ENCODE data around the gene SECISBP2L.

The SECISBP2L gene

GRCh38 chr15:49058559-49058958 is 12.3 kb upstream of the SECISBP2L start:
- no peak for DNase-seq (ENCODE audit: low spot score)

- DNase-seq (ENCODE audit: low spot score), result no peak
These were observed 9.4 kb upstream of the SECISBP2L start for GRCh38 chr15:49055630-49056029.

GRCh38 chr15:49052662-49053061 is 6.4 kb upstream of the SECISBP2L start:
- DNase-seq (ENCODE audit: low spot score), result no peak

GRCh38 chr15:49047456-49047855 is 1.2 kb upstream of the SECISBP2L start:
- DNase-seq (ENCODE audit: low spot score), result no peak

GRCh38 chr15:49045751-49046219 is 461 bp downstream of the SECISBP2L start:
- peak; percentile 56 for DNase-seq (ENCODE audit: low spot score)

GRCh38 chr15:49044766-49045606 is 1.3 kb downstream of the SECISBP2L start:
- DNase-seq (ENCODE audit: low spot score), result peak; percentile 56

- no peak for DNase-seq (ENCODE audit: low spot score)
These were observed 2.2 kb downstream of the SECISBP2L start for GRCh38 chr15:49044002-49044401.

- no peak for DNase-seq (ENCODE audit: low spot score)
These were observed 4.1 kb downstream of the SECISBP2L start for GRCh38 chr15:49042165-49042564.

- no peak for DNase-seq (ENCODE audit: low spot score)
These were observed 4.8 kb downstream of the SECISBP2L start for GRCh38 chr15:49041426-49041825.

- no peak for DNase-seq (ENCODE audit: low spot score)
These were observed 6.1 kb downstream of the SECISBP2L start for GRCh38 chr15:49040151-49040550.

- DNase-seq (ENCODE audit: low spot score), result no peak
These were observed 7.9 kb downstream of the SECISBP2L start for GRCh38 chr15:49038382-49038781.

GRCh38 chr15:49037546-49037940 is 8.7 kb downstream of the SECISBP2L start:
- DNase-seq (ENCODE audit: low spot score), result no peak

GRCh38 chr15:49036650-49037545 is 9.3 kb downstream of the SECISBP2L start:
- no peak for DNase-seq (ENCODE audit: low spot score)

GRCh38 chr15:49035825-49036224 is 10.4 kb downstream of the SECISBP2L start:
- DNase-seq (ENCODE audit: low spot score), result no peak

GRCh38 chr15:49032601-49033145 is 13.6 kb downstream of the SECISBP2L start:
- no peak for DNase-seq (ENCODE audit: low spot score)

GRCh38 chr15:49031804-49032203 is 14.4 kb downstream of the SECISBP2L start:
- no peak for DNase-seq (ENCODE audit: low spot score)

- no peak for DNase-seq (ENCODE audit: low spot score)
These were observed 19.5 kb downstream of the SECISBP2L start for GRCh38 chr15:49026700-49027099.

- no peak for DNase-seq (ENCODE audit: low spot score)
These were observed 21.4 kb downstream of the SECISBP2L start for GRCh38 chr15:49024840-49025239.

- DNase-seq (ENCODE audit: low spot score), result no peak
These were observed 22.9 kb downstream of the SECISBP2L start for GRCh38 chr15:49023354-49023753.

- no peak for DNase-seq (ENCODE audit: low spot score)
These were observed 30.4 kb downstream of the SECISBP2L start for GRCh38 chr15:49015896-49016295.

- no peak for DNase-seq (ENCODE audit: low spot score)
These were observed 46.9 kb downstream of the SECISBP2L start for GRCh38 chr15:48999314-48999713.

- no peak for DNase-seq (ENCODE audit: low spot score)
These were observed 50.0 kb downstream of the SECISBP2L start for GRCh38 chr15:48996276-48996675.

GRCh38 chr15:48993380-48993779 is 52.9 kb downstream of the SECISBP2L start:
- DNase-seq (ENCODE audit: low spot score), result no peak
